HG03097 (cell line): ENCODE data around the gene TOM1.

ENCODE experiments used
- ATAC-seq: cut with Tn5 transposase; IDR thresholded peaks from one replicate; pipeline ENCODE4 v1.9.1; 2021; ENCODE audit not compliant: unreplicated experiment, low FRiP score

TOM1 gene

GRCh38 chr22:35343664-35344550 is 44.2 kb downstream of the TOM1 start:
- no peak for ATAC-seq

GRCh38 chr22:35344956-35345690 is 45.4 kb downstream of the TOM1 start:
- ATAC-seq: no peak

GRCh38 chr22:35345808-35346505 is 46.3 kb downstream of the TOM1 start:
- ATAC-seq: no peak

- ATAC-seq: no peak
Observed at GRCh38 chr22:35346596-35347220, 47.0 kb downstream of the TOM1 start.

GRCh38 chr22:35347462-35347861 is 47.8 kb downstream of the TOM1 start:
- ATAC-seq: no peak

- no peak for ATAC-seq
Observed at GRCh38 chr22:35348026-35348590, 48.4 kb downstream of the TOM1 start.

GRCh38 chr22:35348703-35349102 is 49.0 kb downstream of the TOM1 start:
- ATAC-seq: no peak

- ATAC-seq: no peak
Observed at GRCh38 chr22:35349368-35349703, 49.6 kb downstream of the TOM1 start.

- no peak for ATAC-seq
Observed at GRCh38 chr22:35349704-35350538, 50.2 kb downstream of the TOM1 start.

- ATAC-seq: peak; percentile 57
Observed at GRCh38 chr22:35350539-35351503, 51.1 kb downstream of the TOM1 start.

- ATAC-seq: no peak
Observed at GRCh38 chr22:35352214-35353111, 52.8 kb downstream of the TOM1 start.

- ATAC-seq: no peak
Observed at GRCh38 chr22:35353318-35353717, 53.6 kb downstream of the TOM1 start.

- ATAC-seq: no peak
Observed at GRCh38 chr22:35354068-35354467, 54.4 kb downstream of the TOM1 start.

- ATAC-seq: no peak
Observed at GRCh38 chr22:35357883-35358621, 58.4 kb downstream of the TOM1 start.

- no peak for ATAC-seq
Observed at GRCh38 chr22:35359380-35360065, 59.8 kb downstream of the TOM1 start.

- ATAC-seq: no peak
Observed at GRCh38 chr22:35361001-35361558, 61.4 kb downstream of the TOM1 start.
